ACC112 (cell line): Measurements from ENCODE around the gene KATNAL2.

Experiments
- H2AFZ ChIP-seq: fragments of 200-600 bp; sonication (generic); one replicate; pipeline ENCODE4 v1.6.0; 2017; ENCODE audit warnings: antibody characterized with exemption, low read length; ENCODE audit not compliant: unreplicated experiment
- H3K27ac ChIP-seq: fragments of 200-600 bp; sonication (generic); 2 replicates; pipeline ENCODE4 v1.5.1; 2014; ENCODE audit warnings: low read depth, mild to moderate bottlenecking, antibody characterized with exemption, low read length, moderate library complexity
- H3K27me3 ChIP-seq: fragments of 200-600 bp; sonication (generic); 2 replicates; pipeline ENCODE4 v1.6.1; 2014; ENCODE audit warnings: mild to moderate bottlenecking, antibody characterized with exemption, low read length, moderate library complexity, mixed read lengths; ENCODE audit not compliant: insufficient read depth
- H3K36me3 ChIP-seq: fragments of 200-600 bp; sonication (generic); 2 replicates; pipeline ENCODE4 v1.6.1; 2016; ENCODE audit warnings: mild to moderate bottlenecking, antibody characterized with exemption, low read length, moderate library complexity, mixed read lengths; ENCODE audit not compliant: insufficient read depth
- H3K4me1 ChIP-seq: fragments of 200-600 bp; sonication (generic); one replicate; pipeline ENCODE4 v1.6.1; 2016; ENCODE audit warnings: low read length, mixed read lengths; ENCODE audit not compliant: insufficient read depth, unreplicated experiment, control insufficient read depth
- H3K4me3 ChIP-seq: fragments of 200-600 bp; sonication (generic); 2 replicates; pipeline ENCODE4 v1.5.1; 2014; ENCODE audit warnings: mild to moderate bottlenecking, low read depth, low read length
- H3K79me2 ChIP-seq: fragments of 200-600 bp; sonication (generic); one replicate; pipeline ENCODE4 v1.6.0; 2016; ENCODE audit warnings: low read length; ENCODE audit not compliant: control insufficient read depth, unreplicated experiment, insufficient read depth

KATNAL2 gene

GRCh38 chr18:47118981-47119380, 201.6 kb downstream of the KATNAL2 start:
- H3K4me1 ChIP-seq, result no peaks in the 10 kb centered on the region
- H3K27ac ChIP-seq, result no peak overlapping the region
- H3K79me2 ChIP-seq, result no peaks in the 10 kb centered on the region
- no peaks in the 10 kb centered on the region for H3K27me3 ChIP-seq
- H3K36me3 ChIP-seq, result peaks cover 4% of the 10 kb centered on the region; the same call in 1 of the 2 replicates
- H3K4me3 ChIP-seq, result no peak overlapping the region
- H2AFZ ChIP-seq, result no peak overlapping the region

- H3K27ac ChIP-seq, result no peak overlapping the region
- no peaks in the 10 kb centered on the region for H3K4me1 ChIP-seq
- H3K36me3 ChIP-seq, result peaks cover 4% of the 10 kb centered on the region; the same call in 1 of the 2 replicates
- H3K27me3 ChIP-seq, result no peaks in the 10 kb centered on the region
- H2AFZ ChIP-seq, result no peak overlapping the region
- no peak overlapping the region for H3K4me3 ChIP-seq
- H3K79me2 ChIP-seq, result no peaks in the 10 kb centered on the region
Measured at GRCh38 chr18:47120428-47120827, 203.0 kb downstream of the KATNAL2 start.

- H3K4me3 ChIP-seq, result no peak overlapping the region
- H3K4me1 ChIP-seq, result no peaks in the 10 kb centered on the region
- peaks cover 4% of the 10 kb centered on the region; the same call in 1 of the 2 replicates for H3K36me3 ChIP-seq
Measured at GRCh38 chr18:47121146-47121545, 203.7 kb downstream of the KATNAL2 start.

GRCh38 chr18:47141289-47141688, 223.9 kb downstream of the KATNAL2 start:
- Histone ChIP-seq H3K36me3 (0 out of 2 replicates have a peak, but pooled peaks cover 1% of the 10 kb centered on the region), H2AFZ (no peak overlapping the region), H3K27ac (no peak overlapping the region), H3K4me1 (no peaks in the 10 kb centered on the region), H3K27me3 (no peaks in the 10 kb centered on the region), H3K4me3 (no peak overlapping the region), H3K79me2 (peaks cover 35% of the 10 kb centered on the region)

More at GRCh38 chr18:47121146-47121545, 203.7 kb downstream of the KATNAL2 start:
- no peaks in the 10 kb centered on the region for H3K27me3 ChIP-seq
- no peak overlapping the region for H2AFZ ChIP-seq
- no peaks in the 10 kb centered on the region for H3K79me2 ChIP-seq
- no peak overlapping the region for H3K27ac ChIP-seq

GRCh38 chr18:47143153-47143552, 225.8 kb downstream of the KATNAL2 start:
- peaks cover 48% of the 10 kb centered on the region for H3K79me2 ChIP-seq
- H3K4me1 ChIP-seq, result peaks cover 5% of the 10 kb centered on the region
- no peaks in the 10 kb centered on the region for H3K36me3 ChIP-seq
- no peak overlapping the region for H3K27ac ChIP-seq
- H3K4me3 ChIP-seq, result no peak overlapping the region
- no peak overlapping the region for H2AFZ ChIP-seq
- no peaks in the 10 kb centered on the region for H3K27me3 ChIP-seq

- H3K36me3 ChIP-seq, result no peaks in the 10 kb centered on the region
- peaks cover 56% of the 10 kb centered on the region for H3K79me2 ChIP-seq
- H3K4me3 ChIP-seq, result no peak overlapping the region
- H3K27me3 ChIP-seq, result no peaks in the 10 kb centered on the region
- peaks cover 5% of the 10 kb centered on the region for H3K4me1 ChIP-seq
- H2AFZ ChIP-seq, result no peak overlapping the region
- H3K27ac ChIP-seq, result no peak overlapping the region
Measured at GRCh38 chr18:47143899-47144485, 226.6 kb downstream of the KATNAL2 start.

- no peak overlapping the region for H3K27ac ChIP-seq
- H3K79me2 ChIP-seq, result peaks cover 64% of the 10 kb centered on the region
- H3K36me3 ChIP-seq, result no peaks in the 10 kb centered on the region
- H3K4me3 ChIP-seq, result no peak overlapping the region
- peaks cover 8% of the 10 kb centered on the region for H3K4me1 ChIP-seq
- H2AFZ ChIP-seq, result no peak overlapping the region
- H3K27me3 ChIP-seq, result no peaks in the 10 kb centered on the region
Measured at GRCh38 chr18:47146206-47146605, 228.8 kb downstream of the KATNAL2 start.

- H3K27me3 ChIP-seq, result no peaks in the 10 kb centered on the region
- peaks cover 48% of the 10 kb centered on the region for H3K79me2 ChIP-seq
- peak overlapping the region; percentile 97 for H3K4me3 ChIP-seq
- peaks cover 11% of the 10 kb centered on the region for H3K4me1 ChIP-seq
- 0 out of 2 replicates have a peak, but pooled peaks cover 5% of the 10 kb centered on the region for H3K36me3 ChIP-seq
- peak overlapping the region; percentile 91 for H2AFZ ChIP-seq
- peak overlapping the region; percentile 81 for H3K27ac ChIP-seq
Measured at GRCh38 chr18:47149457-47150028, 232.1 kb downstream of the KATNAL2 start.

GRCh38 chr18:47150029-47150823, 232.8 kb downstream of the KATNAL2 start, which contains the start of gene HDHD2:
Gene HDHD2 (minus strand): TSS chr18:47150500. CDS start chr18:47136439, 14,061 bp downstream.
- Histone ChIP-seq H2AFZ (peak within 1 kb of the TSS; percentile 93), H3K27me3 (no peaks in the 10 kb centered on the region), H3K79me2 (peaks cover 44% of the 10 kb centered on the region), H3K4me1 (peaks cover 11% of the 10 kb centered on the region), H3K27ac (peak within 1 kb of the TSS; percentile 81), H3K36me3 (peaks cover 12% of the 10 kb centered on the region; the same call in 1 of the 2 replicates), H3K4me3 (peak within 1 kb of the TSS; percentile 97)

GRCh38 chr18:47150824-47151366, 233.5 kb downstream of the KATNAL2 start:
- H3K79me2 ChIP-seq, result peaks cover 39% of the 10 kb centered on the region
- no peaks in the 10 kb centered on the region for H3K27me3 ChIP-seq
- H3K4me3 ChIP-seq, result peak overlapping the region; percentile 97
- H3K4me1 ChIP-seq, result peaks cover 11% of the 10 kb centered on the region
- H3K36me3 ChIP-seq, result peaks cover 18% of the 10 kb centered on the region; the same call in 1 of the 2 replicates
- peak overlapping the region; percentile 93 for H2AFZ ChIP-seq
- peak overlapping the region; percentile 81 for H3K27ac ChIP-seq
